ENCODE results near the gene APOC1.
A peak's percentile ranks its signal among the peaks of the same experiment; 100 is the strongest.
"Not testable (repeated sequence)": the region's sequence is repeated elsewhere in the genome, so short reads cannot be mapped to it uniquely, and the experiment has no call there.

The APOC1 gene

GRCh38 chr19:44914433-44915206 is at the start of gene APOC1:
APOC1 (plus strand) TSS chr19:44914608; CDS start chr19:44914892, 284 bp downstream.
- peak; percentile 89 for DNase-seq

GRCh38 chr19:44865196-44865767 is 49.1 kb upstream of the APOC1 start:
- DNase-seq = no peak

- DNase-seq = no peak
These were observed 47.7 kb upstream of the APOC1 start for GRCh38 chr19:44866664-44867063.

GRCh38 chr19:44867578-44867977 is 46.8 kb upstream of the APOC1 start:
- no peak for DNase-seq

- no peak for DNase-seq
These were observed 44.5 kb upstream of the APOC1 start for GRCh38 chr19:44869733-44870470.

- DNase-seq = no peak
These were observed 42.6 kb upstream of the APOC1 start for GRCh38 chr19:44871809-44872208.

- no peak for DNase-seq
These were observed 41.7 kb upstream of the APOC1 start for GRCh38 chr19:44872661-44873060.

GRCh38 chr19:44874317-44874716 is 40.1 kb upstream of the APOC1 start:
- no peak for DNase-seq

- no peak for DNase-seq
These were observed 38.5 kb upstream of the APOC1 start for GRCh38 chr19:44875666-44876451.

- DNase-seq = no peak
These were observed 37.4 kb upstream of the APOC1 start for GRCh38 chr19:44876930-44877535.

- no peak for DNase-seq
These were observed 36.1 kb upstream of the APOC1 start for GRCh38 chr19:44878120-44878865.

GRCh38 chr19:44879309-44880065 is 34.9 kb upstream of the APOC1 start:
- no peak for DNase-seq

GRCh38 chr19:44882063-44882462 is 32.3 kb upstream of the APOC1 start:
- no peak for DNase-seq

- DNase-seq = not testable (repeated sequence)
These were observed 31.6 kb upstream of the APOC1 start for GRCh38 chr19:44882619-44883397.

GRCh38 chr19:44883922-44884321 is 30.5 kb upstream of the APOC1 start:
- DNase-seq = no peak

- no peak for DNase-seq
These were observed 29.8 kb upstream of the APOC1 start for GRCh38 chr19:44884566-44884965.

GRCh38 chr19:44886141-44886540 is 28.3 kb upstream of the APOC1 start:
- DNase-seq = no peak

- no peak for DNase-seq
These were observed 26.8 kb upstream of the APOC1 start for GRCh38 chr19:44887648-44888047.

- not testable (repeated sequence) for DNase-seq
These were observed 26.1 kb upstream of the APOC1 start for GRCh38 chr19:44888335-44888734.

- no peak for DNase-seq
These were observed 24.5 kb upstream of the APOC1 start for GRCh38 chr19:44889830-44890365.

Data from activated CD4-positive, alpha-beta T cell treated with anti-CD3 and anti-CD28 coated beads, Interleukin-10, Interleukin-2, amounts not matched to agents 100 ng/mL and 50 ng/mL, durations not matched to agents 16 hours and 8 hours (primary cell).